Cardiac fibroblast (primary cell): ENCODE results near the gene FMC1.
A peak's percentile ranks its signal among the peaks of the same experiment; 100 is the strongest.

Experiments used
- DNase-seq, 2 donors: peaks; one replicate each; pipeline versions ENCODE4 v3.0.0 to v3.0.0-alpha.2; 2010; ENCODE audit warnings: low read depth in 2 of 2
- H3K4me3 ChIP-seq, 2 donors: replicated peaks in 1 of 2; 1 replicate in 1 of 2; 2 replicates in 1 of 2; pipeline ENCODE4 v1.5.1; 2011; ENCODE audit warnings: low read depth in 2 of 2, low read length in 2 of 2, mild to moderate bottlenecking in 2 of 2, moderate library complexity in 1 of 2
- CTCF ChIP-seq: IDR thresholded peaks from one replicate; pipeline ENCODE4 v1.5.1; 2011; ENCODE audit warnings: low read depth, mild to moderate bottlenecking, low read length, inconsistent platforms

Gene FMC1

GRCh38 chr7:139358541-139359365 is 17.6 kb downstream of the FMC1 start:
- peak overlapping the region; percentile 91 to 98 for H3K4me3 ChIP-seq
- TF ChIP-seq CTCF: no peak
- peak; percentile 36 to 57 for DNase-seq

GRCh38 chr7:139359366-139360209 is 18.5 kb downstream of the FMC1 start, which contains the start of gene LUC7L2:
Gene LUC7L2 (plus strand): TSS chr7:139359894. CDS start chr7:139360262, 368 bp downstream.
- TF ChIP-seq CTCF: no peak
- DNase-seq: peak; percentile 99
- H3K4me3 ChIP-seq: peak within 1 kb of the TSS; percentile 91 to 98

GRCh38 chr7:139360210-139360947 is 19.2 kb downstream of the FMC1 start:
- DNase-seq: peak; percentile 92 to 96
- peak overlapping the region; percentile 91 to 98 for H3K4me3 ChIP-seq
- TF ChIP-seq CTCF: no peak

GRCh38 chr7:139360948-139361307 is 19.8 kb downstream of the FMC1 start:
- no peak for DNase-seq
- no peak for TF ChIP-seq CTCF

GRCh38 chr7:139361523-139361922 is 20.4 kb downstream of the FMC1 start:
- no peak for TF ChIP-seq CTCF
- peak overlapping the region; percentile 91 to 98 for H3K4me3 ChIP-seq

More at GRCh38 chr7:139360948-139361307, 19.8 kb downstream of the FMC1 start:
- H3K4me3 ChIP-seq: peak overlapping the region; percentile 91 to 98

GRCh38 chr7:139362302-139362701 is 21.2 kb downstream of the FMC1 start:
- no peak for DNase-seq
- no peak overlapping the region for H3K4me3 ChIP-seq
- no peak for TF ChIP-seq CTCF

More at GRCh38 chr7:139361523-139361922, 20.4 kb downstream of the FMC1 start:
- no peak for DNase-seq
